Naive B cell (primary cell): ENCODE results near the gene TRIM9. TPM values are rescaled to one million over a fixed set of nuclear protein-coding genes. Genes with fewer than 3 reads are reported as not detected.
"Not testable (repeated sequence)": the region's sequence is repeated elsewhere in the genome, so short reads cannot be mapped to it uniquely, and the experiment has no call there.

Experiments used
- ATAC-seq, 2 donors: fragments of 150-1000 bp; cut with Tn5 transposase; 2 replicates each; pipeline ENCODE4 v1.10.0; 2021; ENCODE audit warnings: low read depth in 2 of 2, mild to moderate bottlenecking in 2 of 2, moderate library complexity in 2 of 2
- DNase-seq: peaks from one replicate; pipeline ENCODE4 v3.0.0; 2022
- H3K27ac Mint-ChIP-seq, 6 donors: one replicate each; pipeline ENCODE4 v1.8.0; 2020 to 2022; ENCODE audit warnings: mild to moderate bottlenecking in 6 of 6, mixed read lengths in 6 of 6, moderate library complexity in 5 of 6, inconsistent platforms in 2 of 6
- H3K27me3 Mint-ChIP-seq, 3 donors: one replicate each; pipeline ENCODE4 v1.8.0; 2021 to 2022; ENCODE audit warnings: mixed read lengths in 3 of 3, mild to moderate bottlenecking in 1 of 3
- H3K36me3 Mint-ChIP-seq, 2 donors: one replicate each; pipeline ENCODE4 v1.8.0; 2020 to 2022; ENCODE audit warnings: mixed read lengths in 2 of 2, inconsistent platforms in 1 of 2, mild to moderate bottlenecking in 1 of 2
- H3K4me1 Mint-ChIP-seq, 3 donors: one replicate each; pipeline ENCODE4 v1.8.0; 2020 to 2022; ENCODE audit warnings: mixed read lengths in 3 of 3, inconsistent platforms in 1 of 3, mild to moderate bottlenecking in 1 of 3, moderate library complexity in 1 of 3
- H3K4me3 Mint-ChIP-seq, 8 donors: one replicate each; pipeline ENCODE4 v1.8.0; 2020 to 2022; ENCODE audit warnings: mild to moderate bottlenecking in 8 of 8, mixed read lengths in 8 of 8, moderate library complexity in 8 of 8, inconsistent platforms in 2 of 8
- H3K9me3 Mint-ChIP-seq, 7 donors: one replicate each; pipeline ENCODE4 v1.8.0; 2020 to 2022; ENCODE audit warnings: mixed read lengths in 7 of 7, mild to moderate bottlenecking in 5 of 7, inconsistent platforms in 2 of 7, moderate library complexity in 1 of 7
- polyA plus RNA-seq, 6 donors: library from polyadenylated mRNA; unstranded; fragments of 300-500 nt; fragmentation: Illumina TruSeq; gene quantifications; one replicate each; pipeline ENCODE4 v1.2.3, GENCODE V29; 2021; ENCODE audit warnings: low read depth in 6 of 6

TRIM9 gene
- polyA plus RNA-seq, 6 donors from 2014 or later, result 0.15 to 0.21 (median 0.16) TPM; not detected in 3

GRCh38 chr14:50978529-50978871, 116.4 kb downstream of the TRIM9 start:
- peaks cover 14 to 20% (median 18%) of the 10 kb centered on the region in 3 donors for H3K4me1 Mint-ChIP-seq
- H3K27ac Mint-ChIP-seq, result peak overlapping the region in 1 of 6 donors; percentile 80
- no peaks in the 10 kb centered on the region for H3K36me3 Mint-ChIP-seq
- ATAC-seq, result peak; percentile 8 to 12
- no peaks in the 10 kb centered on the region for H3K9me3 Mint-ChIP-seq
- H3K27me3 Mint-ChIP-seq, result peaks cover 0 to 8% (median 6%) of the 10 kb centered on the region in 3 donors
- H3K4me3 Mint-ChIP-seq, result peak overlapping the region in 1 of 8 donors; percentile 3
- DNase-seq, result no peak

DNA sequence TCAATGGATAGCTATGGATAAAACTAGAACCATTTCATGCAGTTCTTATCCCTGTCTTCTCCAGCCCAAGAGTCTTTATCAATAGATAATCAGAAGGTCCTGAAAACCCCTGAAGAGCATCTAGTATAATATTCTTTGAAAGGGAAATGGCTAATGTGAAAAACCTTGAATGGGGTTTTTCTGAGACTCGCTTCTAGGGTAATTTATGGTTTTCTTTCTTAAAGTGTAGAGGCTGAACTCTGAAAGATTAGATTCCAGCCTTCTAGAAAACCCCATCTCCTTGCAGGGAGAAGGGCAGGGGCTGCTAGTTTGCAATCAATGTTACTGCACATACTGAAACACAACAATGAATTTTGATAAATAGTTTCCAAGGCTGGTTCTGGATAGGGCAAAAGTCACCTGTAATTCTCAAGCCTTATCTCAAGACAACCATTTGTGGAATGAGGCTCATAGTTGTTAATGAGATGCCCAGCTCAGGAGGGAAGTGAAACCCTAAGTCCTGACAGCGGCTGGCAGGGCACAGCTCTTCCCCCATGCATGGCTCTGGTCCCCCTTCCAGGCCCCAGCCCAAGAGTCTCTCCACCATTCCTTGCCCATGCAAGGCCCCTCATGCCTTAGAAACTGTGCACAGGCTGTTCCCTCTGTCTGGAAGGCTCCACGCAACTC, 116.9 kb downstream of the TRIM9 start:
- ATAC-seq (peak; percentile 81 to 95), DNase-seq (peak; percentile 9)
- peaks cover 14 to 20% (median 18%) of the 10 kb centered on the region in 3 donors for H3K4me1 Mint-ChIP-seq
- H3K27me3 Mint-ChIP-seq, result peaks cover 0 to 8% (median 6%) of the 10 kb centered on the region in 3 donors
- H3K27ac Mint-ChIP-seq, result peak overlapping the region in 2 of 6 donors; percentile 24 to 80
- no peaks in the 10 kb centered on the region for H3K9me3 Mint-ChIP-seq
- H3K4me3 Mint-ChIP-seq, result peak overlapping the region in 1 of 8 donors; percentile 4
- no peaks in the 10 kb centered on the region for H3K36me3 Mint-ChIP-seq

- no peak overlapping the region for H3K4me3 Mint-ChIP-seq
- no peak for DNase-seq
- H3K27ac Mint-ChIP-seq, result no peak overlapping the region
- H3K9me3 Mint-ChIP-seq, result no peaks in the 10 kb centered on the region
- ATAC-seq, result no peak
- no peaks in the 10 kb centered on the region for H3K36me3 Mint-ChIP-seq
- H3K27me3 Mint-ChIP-seq, result peaks cover 0 to 24% (median 5%) of the 10 kb centered on the region in 3 donors
- H3K4me1 Mint-ChIP-seq, result peaks cover 15 to 16% (median 16%) of the 10 kb centered on the region in 3 donors
Measured at GRCh38 chr14:50974118-50974517, 120.8 kb downstream of the TRIM9 start.

DNA sequence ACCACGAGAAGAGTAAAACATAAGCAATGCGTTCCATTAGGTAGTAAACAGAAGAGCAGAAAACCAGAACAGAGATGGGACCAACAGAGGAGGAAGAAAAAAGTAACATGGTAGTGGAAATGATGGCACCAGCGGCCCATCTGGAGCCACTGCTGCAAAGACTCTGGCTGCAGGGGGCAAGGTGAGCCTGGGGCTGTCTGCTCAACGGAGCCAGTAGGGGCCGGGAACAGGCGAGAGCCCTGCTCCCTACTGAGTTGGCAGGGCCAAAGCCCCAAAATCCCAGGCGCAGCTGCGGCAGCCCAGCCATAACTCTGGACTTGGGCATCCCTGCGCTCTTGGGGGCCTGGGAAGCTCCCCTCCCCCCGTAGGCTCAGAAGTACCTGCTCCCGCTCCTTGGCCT, 122.2 kb downstream of the TRIM9 start:
- ATAC-seq (no peak), DNase-seq (no peak)
- Mint-ChIP-seq H3K27me3 (peaks cover 0 to 32% (median 5%) of the 10 kb centered on the region in 3 donors), H3K4me3 (no peak overlapping the region), H3K9me3 (no peaks in the 10 kb centered on the region), H3K4me1 (peaks cover under 1 to 4% (median 3%) of the 10 kb centered on the region in 3 donors), H3K36me3 (no peaks in the 10 kb centered on the region), H3K27ac (no peak overlapping the region)

DNA sequence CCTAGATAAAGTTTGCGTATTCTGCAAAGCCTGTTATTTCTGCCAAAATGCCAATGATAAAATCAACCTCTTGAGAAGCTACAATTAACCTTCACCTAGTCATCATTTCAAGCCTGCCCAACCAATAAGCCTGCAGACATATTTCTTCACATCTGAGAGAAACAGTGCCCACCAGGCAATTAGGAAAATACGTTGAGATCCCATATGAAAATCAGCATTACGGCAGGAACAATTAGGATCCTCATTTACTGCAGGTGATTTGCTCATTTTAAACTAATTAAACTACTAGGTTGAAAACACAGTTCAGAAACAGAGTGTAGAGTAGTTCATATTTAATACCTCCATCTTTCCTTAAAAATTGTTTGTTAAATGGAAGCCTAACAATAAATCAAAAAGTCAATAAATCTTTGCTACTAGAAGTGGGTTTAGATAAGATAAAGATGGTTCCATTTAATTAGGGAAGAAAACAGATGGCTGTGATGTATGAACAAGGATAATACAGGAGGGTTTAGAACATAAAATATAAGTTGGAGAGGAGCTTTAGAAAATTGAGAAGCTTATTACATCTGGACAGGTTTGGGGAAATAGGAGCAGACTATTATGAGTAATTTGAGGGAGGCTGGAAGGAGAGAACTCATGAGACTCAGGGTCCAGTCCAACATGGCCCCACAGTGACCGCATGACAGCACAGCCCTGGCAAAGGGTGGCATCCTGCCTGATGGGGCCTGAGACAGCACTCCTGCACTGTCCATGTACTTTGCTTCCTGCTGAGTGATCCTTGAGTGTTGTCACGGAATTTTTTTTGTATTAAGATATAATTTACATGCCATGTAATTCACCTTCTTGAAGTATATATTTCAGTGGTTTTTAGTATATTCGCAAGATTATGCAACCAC, 123.8 kb downstream of the TRIM9 start:
- no peak overlapping the region for H3K4me3 Mint-ChIP-seq
- H3K27me3 Mint-ChIP-seq, result peaks cover 0 to 32% (median 5%) of the 10 kb centered on the region in 3 donors
- DNase-seq (no peak), ATAC-seq (no peak)
- H3K36me3 Mint-ChIP-seq, result no peaks in the 10 kb centered on the region
- no peaks in the 10 kb centered on the region for H3K9me3 Mint-ChIP-seq
- H3K4me1 Mint-ChIP-seq, result peaks cover 0 to 4% (median 0%) of the 10 kb centered on the region in 3 donors
- peak overlapping the region in 1 of 6 donors; percentile 18 for H3K27ac Mint-ChIP-seq

DNA sequence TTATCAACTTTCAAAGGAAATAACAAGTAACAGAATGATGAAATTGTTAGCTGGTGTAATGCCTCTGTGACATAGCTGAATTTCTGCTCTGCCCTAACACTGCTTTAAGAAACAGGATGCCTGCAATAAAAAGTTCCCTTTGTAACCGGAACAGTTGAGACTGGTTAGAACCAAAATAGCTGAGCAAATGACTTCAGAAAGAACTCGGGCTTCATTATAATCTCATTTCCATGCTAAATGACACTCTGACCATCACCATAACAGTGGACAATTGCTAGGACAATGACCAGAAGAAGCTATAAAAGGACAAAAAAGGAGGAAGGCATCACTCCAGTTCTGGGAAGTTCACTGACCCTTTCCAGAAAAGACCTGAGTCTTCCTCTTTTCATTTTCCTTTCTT, 127.1 kb downstream of the TRIM9 start:
- Mint-ChIP-seq H3K4me1 (peaks cover 0 to 4% (median 0%) of the 10 kb centered on the region in 3 donors), H3K27me3 (peaks cover 5 to 30% (median 6%) of the 10 kb centered on the region in 3 donors), H3K36me3 (no peaks in the 10 kb centered on the region), H3K9me3 (no peaks in the 10 kb centered on the region), H3K4me3 (no peak overlapping the region), H3K27ac (no peak overlapping the region)
- no peak for ATAC-seq
- DNase-seq, result no peak

GRCh38 chr14:50967103-50967502, 127.8 kb downstream of the TRIM9 start:
- Mint-ChIP-seq H3K27me3 (peaks cover 5 to 24% (median 5%) of the 10 kb centered on the region in 3 donors), H3K27ac (no peak overlapping the region), H3K9me3 (no peaks in the 10 kb centered on the region), H3K4me3 (no peak overlapping the region), H3K4me1 (no peaks in the 10 kb centered on the region), H3K36me3 (no peaks in the 10 kb centered on the region)
- ATAC-seq (no peak), DNase-seq (no peak)

- DNase-seq, result no peak
- H3K27ac Mint-ChIP-seq, result no peak overlapping the region
- ATAC-seq, result no peak
Measured at GRCh38 chr14:50964683-50965390, 130.1 kb downstream of the TRIM9 start.

GRCh38 chr14:50963919-50964318, 131.0 kb downstream of the TRIM9 start:
- Mint-ChIP-seq H3K27ac (no peak overlapping the region), H3K4me3 (no peak overlapping the region), H3K9me3 (no peaks in the 10 kb centered on the region), H3K27me3 (peaks cover 11 to 18% (median 11%) of the 10 kb centered on the region in 3 donors), H3K4me1 (no peaks in the 10 kb centered on the region), H3K36me3 (no peaks in the 10 kb centered on the region)
- ATAC-seq, result no peak
- DNase-seq, result no peak

More at GRCh38 chr14:50964683-50965390, 130.1 kb downstream of the TRIM9 start:
- no peaks in the 10 kb centered on the region for H3K36me3 Mint-ChIP-seq
- no peaks in the 10 kb centered on the region for H3K9me3 Mint-ChIP-seq
- H3K4me3 Mint-ChIP-seq, result no peak overlapping the region
- H3K4me1 Mint-ChIP-seq, result no peaks in the 10 kb centered on the region
- H3K27me3 Mint-ChIP-seq, result peaks cover 11 to 20% (median 11%) of the 10 kb centered on the region in 3 donors

DNA sequence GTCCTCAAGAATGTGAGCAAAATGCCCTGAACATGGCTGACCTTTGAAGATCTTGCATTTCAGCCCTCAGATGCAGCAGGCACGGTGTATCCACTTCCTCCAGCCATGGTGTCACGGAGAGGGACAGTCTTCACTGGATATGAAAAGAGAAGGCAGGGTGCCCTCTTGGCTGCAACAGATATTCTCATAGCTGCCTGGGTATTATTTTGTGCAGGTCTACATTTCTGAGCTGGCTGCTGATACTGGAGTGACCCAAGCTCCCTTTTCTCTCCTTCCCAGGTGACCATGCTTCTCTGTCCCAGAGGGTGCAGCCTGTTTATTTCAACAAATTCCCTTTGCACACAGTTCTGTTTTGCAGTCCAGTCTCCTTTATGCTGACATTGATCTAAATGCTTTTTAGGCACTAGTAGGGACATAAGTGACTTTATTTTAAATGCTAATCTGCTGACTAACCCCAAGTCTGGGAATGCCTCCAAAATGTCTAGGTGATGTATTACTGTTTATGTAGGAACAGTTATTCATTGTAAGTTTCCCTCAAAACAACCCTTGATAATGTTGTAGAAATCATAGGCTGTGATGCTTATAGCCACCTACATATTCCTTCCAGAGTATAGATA, 133.2 kb downstream of the TRIM9 start:
- DNase-seq (no peak), ATAC-seq (no peak)
- no peaks in the 10 kb centered on the region for H3K9me3 Mint-ChIP-seq
- H3K4me3 Mint-ChIP-seq, result no peak overlapping the region
- H3K36me3 Mint-ChIP-seq, result no peaks in the 10 kb centered on the region
- no peak overlapping the region for H3K27ac Mint-ChIP-seq
- peaks cover 10 to 11% (median 11%) of the 10 kb centered on the region in 3 donors for H3K27me3 Mint-ChIP-seq
- no peaks in the 10 kb centered on the region for H3K4me1 Mint-ChIP-seq

DNA sequence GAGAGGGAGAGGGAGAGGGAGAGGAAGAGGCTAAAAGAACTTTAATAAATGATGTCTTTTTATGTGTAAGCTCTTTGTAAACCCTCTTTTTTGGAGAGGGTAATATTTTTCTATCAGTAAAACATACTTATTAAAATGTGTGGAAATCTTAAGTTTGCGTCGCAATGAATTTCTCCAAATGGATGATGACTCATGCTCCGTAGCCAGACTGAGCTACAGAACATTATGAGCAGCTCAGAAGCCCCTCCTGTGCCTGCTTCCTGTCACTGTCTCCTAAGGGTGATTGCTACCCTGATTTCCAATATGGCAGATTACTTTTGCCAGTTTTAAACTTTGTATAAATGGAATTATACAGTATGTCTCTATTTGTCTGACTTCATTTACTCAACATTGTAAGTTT, 137.6 kb downstream of the TRIM9 start:
- H3K27ac Mint-ChIP-seq, result no peak overlapping the region
- H3K4me3 Mint-ChIP-seq, result no peak overlapping the region
- H3K4me1 Mint-ChIP-seq, result no peaks in the 10 kb centered on the region
- no peak for ATAC-seq
- H3K9me3 Mint-ChIP-seq, result no peaks in the 10 kb centered on the region
- no peaks in the 10 kb centered on the region for H3K36me3 Mint-ChIP-seq
- peaks cover 6 to 10% (median 7%) of the 10 kb centered on the region in 3 donors for H3K27me3 Mint-ChIP-seq
- DNase-seq, result no peak

- not testable (repeated sequence) for H3K4me1 Mint-ChIP-seq, H3K27me3 Mint-ChIP-seq, H3K9me3 Mint-ChIP-seq, H3K36me3 Mint-ChIP-seq, H3K4me3 Mint-ChIP-seq, ATAC-seq, DNase-seq, H3K27ac Mint-ChIP-seq
Measured at GRCh38 chr14:50956421-50956820, 138.5 kb downstream of the TRIM9 start.
